IMR-90 (cell line): ENCODE results near the gene RBM15B. TPM values are rescaled to one million over a fixed set of nuclear protein-coding genes. Genes with fewer than 3 reads are reported as not detected.

Source experiments
- ATAC-seq: fragments of 200-7000 bp; cut with Tn5 transposase; 2 replicates; pipeline ENCODE4 v1.9.1; 2020; ENCODE audit warnings: low read depth, mild to moderate bottlenecking, moderate library complexity
- BruUV-seq: library from RNA; stranded (reverse); fragments of 400-500 nt; replicated peaks from 2 replicates; lab custom pipeline; 2021; lab: Mats Ljungman, UMichigan
- CTCF ChIA-PET: fragments of 300-600 bp; formaldehyde crosslinking; extraction: SDS; loops from one replicate; lab custom pipeline; 2021; ENCODE audit warnings: antibody characterized with exemption; lab: Yijun Ruan, JAX
- POLR2A ChIA-PET: fragments of 300-600 bp; sonication (Branson Sonifier 250); formaldehyde crosslinking; loops from one replicate; lab custom pipeline; 2022; ENCODE audit warnings: antibody characterized with exemption; ENCODE audit not compliant: unreplicated experiment; lab: Charles Lee
- DNase-seq: peaks from one replicate; pipeline ENCODE4 v3.0.0; 2013
- H2AFZ ChIP-seq: replicated peaks from 2 replicates; pipeline ENCODE3; 2013; ENCODE audit warnings: low read length, mild to moderate bottlenecking; ENCODE audit not compliant: poor library complexity
- H2AK5ac ChIP-seq: 2 replicates; pipeline ENCODE4 v1.6.1; 2013; ENCODE audit warnings: low read depth, low read length, inconsistent platforms
- H2AK9ac ChIP-seq: replicated peaks from 2 replicates; pipeline ENCODE3; 2013; ENCODE audit warnings: mild to moderate bottlenecking, low read depth, low read length, moderate library complexity; ENCODE audit not compliant: poor library complexity
- H2BK120ac ChIP-seq: 2 replicates; pipeline ENCODE4 v1.6.1; 2013; ENCODE audit warnings: low read depth, low read length, inconsistent platforms
- H2BK15ac ChIP-seq: 3 replicates; pipeline ENCODE4 v1.6.1; 2013; ENCODE audit warnings: low read depth, low read length, inconsistent platforms
- H2BK20ac ChIP-seq: 2 replicates; pipeline ENCODE4 v1.6.1; 2013; ENCODE audit warnings: low read depth, mild to moderate bottlenecking, inconsistent platforms, low read length, moderate library complexity
- H2BK5ac ChIP-seq: 2 replicates; pipeline ENCODE4 v1.6.1; 2013; ENCODE audit warnings: mild to moderate bottlenecking, low read depth, low read length, inconsistent platforms; ENCODE audit not compliant: poor library complexity, severe bottlenecking
- H3K14ac ChIP-seq: replicated peaks from 2 replicates; pipeline ENCODE4 v1.6.1; 2013; ENCODE audit warnings: low read depth, low read length, inconsistent platforms
- H3K18ac ChIP-seq: 2 replicates; pipeline ENCODE4 v1.6.1; 2013; ENCODE audit warnings: low read depth, low read length, control low read depth
- H3K23ac ChIP-seq: 2 replicates; pipeline ENCODE4 v1.6.1; 2013; ENCODE audit warnings: low read depth, low read length, inconsistent platforms
- H3K27ac ChIP-seq: 2 replicates; pipeline ENCODE4 v1.5.1; 2013; ENCODE audit warnings: mild to moderate bottlenecking, control low read depth, low read length; ENCODE audit not compliant: insufficient read depth
- H3K27me3 ChIP-seq: 2 replicates; pipeline ENCODE4 v1.6.1; 2013; ENCODE audit warnings: low read length; ENCODE audit not compliant: control insufficient read depth, insufficient read depth
- H3K36me3 ChIP-seq: 2 replicates; pipeline ENCODE4 v1.6.1; 2013; ENCODE audit warnings: low read length, mixed read lengths; ENCODE audit not compliant: control insufficient read depth, insufficient read depth
- H3K4ac ChIP-seq: 2 replicates; pipeline ENCODE4 v1.6.1; 2013; ENCODE audit warnings: low read depth, low read length, inconsistent platforms
- H3K4me1 ChIP-seq: 2 replicates; pipeline ENCODE4 v1.6.1; 2013; ENCODE audit warnings: low read length, mixed read lengths; ENCODE audit not compliant: control insufficient read depth, insufficient read depth
- H3K4me2 ChIP-seq: 2 replicates; pipeline ENCODE4 v1.6.1; 2013; ENCODE audit warnings: low read depth, mild to moderate bottlenecking, control low read depth, low read length, moderate library complexity
- H3K4me3 ChIP-seq: 2 replicates; pipeline ENCODE4 v1.5.1; 2013; ENCODE audit warnings: low read depth, mild to moderate bottlenecking, control low read depth, low read length, moderate library complexity; ENCODE audit not compliant: insufficient read depth
- H3K56ac ChIP-seq: 2 replicates; pipeline ENCODE4 v1.6.1; 2013; ENCODE audit warnings: low read length, inconsistent platforms; ENCODE audit not compliant: insufficient read depth; ENCODE audit errors: extremely low read depth
- H3K79me1 ChIP-seq, 2 experiments: 2 replicates each; pipeline ENCODE4 v1.6.1; 2013; ENCODE audit warnings: low read length in 2 of 2, inconsistent platforms in 1 of 2, low read depth in 1 of 2
- H3K9ac ChIP-seq: 2 replicates; pipeline ENCODE4 v1.6.1; 2013; ENCODE audit warnings: low read depth, low read length, control low read depth
- H3K9me1 ChIP-seq: 2 replicates; pipeline ENCODE4 v1.6.1; 2013; ENCODE audit warnings: low read length, inconsistent platforms; ENCODE audit not compliant: insufficient read depth
- H3K9me3 ChIP-seq: 2 replicates; pipeline ENCODE4 v1.6.1; 2013; ENCODE audit warnings: low read length; ENCODE audit not compliant: control insufficient read depth, insufficient read depth
- H4K20me1 ChIP-seq: 2 replicates; pipeline ENCODE4 v1.6.1; 2013; ENCODE audit warnings: low read length, inconsistent platforms; ENCODE audit not compliant: insufficient read depth
- H4K5ac ChIP-seq: 2 replicates; pipeline ENCODE4 v1.6.1; 2013; ENCODE audit warnings: mild to moderate bottlenecking, low read depth, low read length, control low read depth
- H4K8ac ChIP-seq, 2 experiments: 2 replicates each; pipeline ENCODE4 v1.6.1; 2013; ENCODE audit warnings: low read depth in 2 of 2, low read length in 2 of 2, control low read depth in 1 of 2, inconsistent platforms in 1 of 2
- H4K91ac ChIP-seq: 2 replicates; pipeline ENCODE4 v1.6.1; 2013; ENCODE audit warnings: low read depth, low read length, inconsistent platforms; ENCODE audit not compliant: insufficient read depth
- MAFK ChIP-seq: IDR thresholded peaks from 2 replicates; pipeline ENCODE4 v1.6.1; 2012; ENCODE audit warnings: low read depth, low read length, improper control_type of control experiment
- RCOR1 ChIP-seq: IDR thresholded peaks from 2 replicates; pipeline ENCODE4 v1.6.1; 2012; ENCODE audit warnings: mild to moderate bottlenecking, low read length, improper control_type of control experiment; ENCODE audit not compliant: insufficient replicate concordance
- WGBS, 2 experiments: methylation state at CpG; one replicate each; pipeline versions ENCODE4 v1.1.5 to v1.1.7; 2013; ENCODE audit warnings: missing lambda C conversion rate in 2 of 2; ENCODE audit not compliant: insufficient read length in 1 of 2; ENCODE audit errors: extremely low coverage in 2 of 2; 5-methylcytosine and 5-hydroxymethylcytosine counted together
- dilution Hi-C: fragments of 300-500 bp; cut with HindIII; formaldehyde crosslinking; loops from one replicate; pipeline ENCODE4 v1.14.3; 2018; ENCODE audit warnings: low sequenced_read_pairs; ENCODE audit not compliant: unreplicated experiment
- in situ Hi-C: fragments of 300-500 bp; cut with MboI; formaldehyde crosslinking; loops from 3 replicates; pipeline ENCODE4 v1.14.3; 2019; ENCODE audit warnings: low sequenced_read_pairs, inconsistent platforms, mixed read lengths
- intact Hi-C: fragments of 100-400 bp; cut with micrococcal nuclease; formaldehyde crosslinking; loops from 2 replicates; pipeline ENCODE4 v1.10.0; 2022
- polyA plus RNA-seq, 3 experiments: library from polyadenylated mRNA; depleted of rRNA; stranded (reverse); fragments of >200 nt; gene quantifications; 2 replicates each; pipeline ENCODE4 v1.2.3, GENCODE V29; 2012; ENCODE audit warnings: low replicate concordance in 1 of 3
- total RNA-seq: library from RNA; depleted of rRNA; stranded (reverse); fragments of >200 nt; gene quantifications from 2 replicates; pipeline ENCODE4 v1.2.3, GENCODE V29; 2012

Gene RBM15B
- total and polyA plus RNA-seq, 2 of the 4 experiments (the other 2 are of a cell fraction), result 16.2 to 17.4 TPM

GRCh38 chr3:51353131-51353530, 38.0 kb upstream of the RBM15B start:
- no peak overlapping the region for H2BK5ac ChIP-seq
- no peak overlapping the region for H4K8ac ChIP-seq
- H3K4ac ChIP-seq, result no peak overlapping the region
- no peak overlapping the region for H4K5ac ChIP-seq
- 100% methylated on average over 2 of the region's 4 CpGs; no CpG with 5 or more reads in 1 of the 2 experiments for WGBS, 2 experiments
- DNase-seq (no peak), ATAC-seq (no peak)
- H3K4me2 ChIP-seq, result no peak overlapping the region
- no peak overlapping the region for H3K56ac ChIP-seq
- no peak overlapping the region for H3K18ac ChIP-seq
- H3K4me1 ChIP-seq, result no peaks in the 10 kb centered on the region
- H3K79me1 ChIP-seq, result no peaks in the 10 kb centered on the region
- H2AK5ac ChIP-seq, result no peak overlapping the region
- no peak overlapping the region for H2BK20ac ChIP-seq
- no peak overlapping the region for H3K14ac ChIP-seq
- H3K9ac ChIP-seq, result no peak overlapping the region
- H3K9me1 ChIP-seq, result no peaks in the 10 kb centered on the region
- no peak overlapping the region for H3K27ac ChIP-seq
- BruUV-seq, result no TSS peak
- no peaks in the 10 kb centered on the region for H3K36me3 ChIP-seq
- dilution Hi-C loops, result loop anchor here (25.0 kb wide), 1 partner anchor 241 kb away; no protein-coding TSS in a partner anchor
- intact Hi-C loops, result loop anchor here (1.0 kb wide), 1 partner anchor 13 kb away; no protein-coding TSS in a partner anchor
- H2AK9ac ChIP-seq, result no peak overlapping the region
- no peak overlapping the region for H4K91ac ChIP-seq
- H2AFZ ChIP-seq, result no peak overlapping the region
- ChIA-PET CTCF (interaction anchor here (1.0 kb wide), 1 partner anchor 13 kb away, joined by 3 read pairs; no protein-coding TSS in a partner anchor), POLR2A (no interaction called here)
- H2BK120ac ChIP-seq, result no peak overlapping the region
- no peak overlapping the region for H2BK15ac ChIP-seq
- H3K23ac ChIP-seq, result no peak overlapping the region
- no peaks in the 10 kb centered on the region for H4K20me1 ChIP-seq
- H3K4me3 ChIP-seq, result no peak overlapping the region
- H3K9me3 ChIP-seq, result no peaks in the 10 kb centered on the region
- no peak for TF ChIP-seq RCOR1
- no peak for TF ChIP-seq MAFK
- in situ Hi-C loops, result no loop called here
- peaks cover 4% of the 10 kb centered on the region; the same call in 1 of the 2 replicates for H3K27me3 ChIP-seq
